Type B pancreatic cell (in vitro differentiated cells): ENCODE measurements around the gene WDR64. TPM values are rescaled to one million over a fixed set of nuclear protein-coding genes. Genes with fewer than 3 reads are reported as not detected.
A peak's percentile ranks its signal among the peaks of the same experiment; 100 is the strongest.
"Not testable (repeated sequence)": the region's sequence is repeated elsewhere in the genome, so short reads cannot be mapped to it uniquely, and the experiment has no call there.

Experiments
- DNase-seq: peaks from one replicate; pipeline ENCODE4 v3.0.0; 2021; ENCODE audit warnings: mixed read lengths; ENCODE audit not compliant: unreplicated experiment; ENCODE audit errors: extremely low spot score
- H3K27ac Mint-ChIP-seq: 2 replicates; pipeline ENCODE4 v1.8.0; 2021; ENCODE audit warnings: mild to moderate bottlenecking, mixed read lengths
- H3K27me3 Mint-ChIP-seq: 2 replicates; pipeline ENCODE4 v1.8.0; 2021; ENCODE audit warnings: mixed read lengths
- H3K36me3 Mint-ChIP-seq: 2 replicates; pipeline ENCODE4 v1.8.0; 2021; ENCODE audit warnings: mixed read lengths
- H3K4me1 Mint-ChIP-seq: one replicate; pipeline ENCODE4 v1.8.0; 2021; ENCODE audit warnings: mixed read lengths; ENCODE audit not compliant: unreplicated experiment
- H3K4me3 Mint-ChIP-seq: 2 replicates; pipeline ENCODE4 v1.8.0; 2021; ENCODE audit warnings: mild to moderate bottlenecking, mixed read lengths
- H3K9me3 Mint-ChIP-seq: 2 replicates; pipeline ENCODE4 v1.8.0; 2021; ENCODE audit warnings: mixed read lengths
- total RNA-seq: library from RNA; stranded (reverse); gene quantifications from 2 replicates; pipeline ENCODE4 v1.2.1, GENCODE V29; 2021; ENCODE audit warnings: low replicate concordance
- TF ChIP-seq, protein P1 (sequence below): fragments of 200-600 bp; sonication (generic); conservative IDR thresholded peaks from 2 replicates; pipeline ENCODE4 v1.5.0; 2021; ENCODE audit warnings: antibody characterized with exemption, mild to moderate bottlenecking

Gene WDR64
- total RNA-seq, 1 donor from 2014 or later: not detected

DNA sequence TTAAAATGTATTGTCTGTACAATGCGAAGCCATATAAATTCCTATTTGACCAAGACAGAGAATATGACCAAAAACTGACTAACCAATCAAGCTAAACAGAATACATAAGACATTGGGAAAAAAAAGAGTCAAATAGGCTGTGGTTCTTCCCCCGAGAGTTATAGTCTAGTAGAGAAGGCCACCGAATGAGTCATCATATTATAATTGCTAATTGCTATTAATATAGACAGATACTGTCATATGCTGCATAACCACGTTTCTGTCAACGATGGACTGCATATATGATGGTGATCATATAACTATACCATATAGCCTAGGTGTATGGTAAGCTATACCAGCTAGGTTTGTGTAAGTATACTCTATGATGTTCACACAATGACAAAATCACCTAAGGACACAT lies 82.5 kb downstream of the WDR64 start:
- no peak for DNase-seq
- TF ChIP-seq, protein P1, sequence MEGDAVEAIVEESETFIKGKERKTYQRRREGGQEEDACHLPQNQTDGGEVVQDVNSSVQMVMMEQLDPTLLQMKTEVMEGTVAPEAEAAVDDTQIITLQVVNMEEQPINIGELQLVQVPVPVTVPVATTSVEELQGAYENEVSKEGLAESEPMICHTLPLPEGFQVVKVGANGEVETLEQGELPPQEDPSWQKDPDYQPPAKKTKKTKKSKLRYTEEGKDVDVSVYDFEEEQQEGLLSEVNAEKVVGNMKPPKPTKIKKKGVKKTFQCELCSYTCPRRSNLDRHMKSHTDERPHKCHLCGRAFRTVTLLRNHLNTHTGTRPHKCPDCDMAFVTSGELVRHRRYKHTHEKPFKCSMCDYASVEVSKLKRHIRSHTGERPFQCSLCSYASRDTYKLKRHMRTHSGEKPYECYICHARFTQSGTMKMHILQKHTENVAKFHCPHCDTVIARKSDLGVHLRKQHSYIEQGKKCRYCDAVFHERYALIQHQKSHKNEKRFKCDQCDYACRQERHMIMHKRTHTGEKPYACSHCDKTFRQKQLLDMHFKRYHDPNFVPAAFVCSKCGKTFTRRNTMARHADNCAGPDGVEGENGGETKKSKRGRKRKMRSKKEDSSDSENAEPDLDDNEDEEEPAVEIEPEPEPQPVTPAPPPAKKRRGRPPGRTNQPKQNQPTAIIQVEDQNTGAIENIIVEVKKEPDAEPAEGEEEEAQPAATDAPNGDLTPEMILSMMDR: no peak
- H3K27ac Mint-ChIP-seq: no peak overlapping the region
- no peaks in the 10 kb centered on the region for H3K4me1 Mint-ChIP-seq
- H3K27me3 Mint-ChIP-seq: peaks cover 18% of the 10 kb centered on the region
- H3K9me3 Mint-ChIP-seq: no peaks in the 10 kb centered on the region
- H3K36me3 Mint-ChIP-seq: no peaks in the 10 kb centered on the region
- H3K4me3 Mint-ChIP-seq: no peak overlapping the region

DNA sequence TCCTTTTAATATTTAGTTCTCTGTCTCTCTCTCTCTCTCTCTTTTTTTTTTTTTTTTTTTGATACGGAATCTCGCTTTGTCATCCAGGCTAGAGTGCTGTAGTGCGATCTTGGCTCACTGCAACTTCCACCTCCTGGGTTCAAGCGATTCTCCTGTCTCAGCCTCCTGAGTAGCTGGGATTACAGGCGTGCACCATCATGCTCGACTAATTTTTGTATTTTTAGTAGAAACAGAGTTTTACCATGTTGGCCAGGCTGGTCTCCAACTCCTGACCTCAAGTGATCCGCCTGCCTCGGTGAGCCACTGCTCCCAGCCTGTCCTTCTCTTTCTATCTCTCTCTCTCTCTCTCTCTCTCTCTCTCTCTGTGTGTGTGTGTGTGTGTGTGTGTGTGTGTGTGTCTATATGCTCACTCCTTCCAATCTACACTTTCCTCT lies 83.4 kb downstream of the WDR64 start:
- H3K27ac Mint-ChIP-seq, DNase-seq, H3K4me3 Mint-ChIP-seq, H3K36me3 Mint-ChIP-seq, H3K4me1 Mint-ChIP-seq, H3K9me3 Mint-ChIP-seq: not testable (repeated sequence)
- H3K27me3 Mint-ChIP-seq: peaks cover 14% of the 10 kb centered on the region

DNA sequence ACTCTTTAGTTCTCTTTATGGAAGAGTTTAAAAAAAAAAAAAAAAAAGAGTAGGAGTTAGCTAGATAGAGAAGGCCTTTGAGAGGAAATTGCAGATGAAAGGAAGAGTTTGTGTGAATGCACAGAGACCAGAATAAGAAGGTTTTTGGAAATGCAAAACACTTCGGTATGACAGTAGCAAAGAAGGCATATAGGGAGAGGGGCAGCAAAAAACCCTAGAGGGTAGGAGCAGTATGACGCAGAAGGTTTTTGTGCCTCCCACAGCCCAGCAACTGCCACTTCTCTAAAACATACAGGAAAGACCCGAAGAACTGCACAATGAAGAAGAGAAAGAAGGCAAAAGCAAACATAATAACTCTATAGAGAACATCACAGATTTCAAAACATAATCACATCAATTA lies 84.3 kb downstream of the WDR64 start:
- H3K27me3 Mint-ChIP-seq: peaks cover 13% of the 10 kb centered on the region
- TF ChIP-seq, protein P1: peak; percentile 29
- no peak overlapping the region for H3K27ac Mint-ChIP-seq
- H3K9me3 Mint-ChIP-seq: no peaks in the 10 kb centered on the region
- DNase-seq: no peak
- H3K4me3 Mint-ChIP-seq: no peak overlapping the region
- H3K36me3 Mint-ChIP-seq: no peaks in the 10 kb centered on the region
- no peaks in the 10 kb centered on the region for H3K4me1 Mint-ChIP-seq

DNA sequence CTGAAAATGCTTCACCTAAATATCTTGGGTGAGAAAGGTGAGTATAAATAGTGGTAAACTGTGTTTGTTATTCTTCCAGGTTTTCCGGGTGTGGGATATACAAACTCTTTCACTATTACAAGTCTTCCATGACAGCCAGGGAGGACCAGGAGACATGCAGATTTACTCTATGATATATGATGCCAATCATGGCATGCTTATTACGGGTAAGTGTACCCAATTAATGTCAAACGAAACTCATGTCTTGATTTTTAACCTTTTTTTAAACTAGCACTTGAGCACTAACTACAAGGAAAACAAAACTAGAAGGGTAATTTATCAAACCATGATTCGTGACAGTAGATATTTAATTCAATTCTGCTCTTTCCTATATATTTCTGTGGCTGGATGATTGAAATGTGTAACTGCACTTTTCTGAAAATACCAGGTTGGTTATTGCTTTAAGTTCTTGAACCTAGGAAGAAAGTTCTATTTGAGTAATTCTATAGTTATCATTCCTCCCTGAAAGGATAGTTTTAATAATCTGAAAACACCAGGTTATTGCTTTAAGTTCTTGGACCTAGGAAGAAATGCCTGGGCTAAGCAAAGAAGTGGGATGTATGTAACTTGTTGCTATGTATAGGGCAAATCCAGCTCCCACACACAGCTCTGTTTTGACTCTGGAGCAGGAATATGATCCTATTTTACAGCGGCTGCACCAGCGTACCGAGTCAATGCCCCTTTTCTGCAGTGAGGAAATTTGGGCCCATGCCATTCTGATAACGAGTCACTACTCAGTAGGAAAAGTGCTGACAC lies 86.4 kb downstream of the WDR64 start:
- TF ChIP-seq, protein P1: no peak
- no peaks in the 10 kb centered on the region for H3K9me3 Mint-ChIP-seq
- DNase-seq: no peak
- peaks cover 9% of the 10 kb centered on the region for H3K27me3 Mint-ChIP-seq
- no peak overlapping the region for H3K4me3 Mint-ChIP-seq
- no peaks in the 10 kb centered on the region for H3K36me3 Mint-ChIP-seq
- H3K4me1 Mint-ChIP-seq: no peaks in the 10 kb centered on the region
- H3K27ac Mint-ChIP-seq: no peak overlapping the region

DNA sequence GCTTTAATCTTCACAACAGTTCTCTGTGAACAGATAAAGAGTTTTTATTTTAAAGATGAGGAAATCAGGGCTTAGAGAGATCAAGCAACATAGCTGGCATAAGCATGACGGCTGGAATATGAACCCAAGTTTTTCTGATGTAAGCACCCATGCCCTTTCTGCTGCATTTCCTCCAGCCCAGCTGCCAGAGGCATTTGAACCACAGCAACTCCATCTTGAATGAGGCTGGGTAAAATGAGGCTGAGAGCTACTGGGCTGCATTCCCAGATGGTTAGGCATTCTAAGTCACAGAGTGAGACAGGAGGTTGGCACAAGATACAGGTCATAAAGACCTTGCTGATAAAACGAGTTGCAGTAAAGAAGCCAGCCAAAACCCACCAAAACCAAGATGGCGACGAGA lies 90.0 kb downstream of the WDR64 start:
- DNase-seq: no peak
- H3K4me1 Mint-ChIP-seq: no peaks in the 10 kb centered on the region
- H3K27ac Mint-ChIP-seq: no peak overlapping the region
- no peak overlapping the region for H3K4me3 Mint-ChIP-seq
- peaks cover 2% of the 10 kb centered on the region for H3K27me3 Mint-ChIP-seq
- H3K36me3 Mint-ChIP-seq: no peaks in the 10 kb centered on the region
- TF ChIP-seq, protein P1: no peak
- H3K9me3 Mint-ChIP-seq: no peaks in the 10 kb centered on the region

DNA sequence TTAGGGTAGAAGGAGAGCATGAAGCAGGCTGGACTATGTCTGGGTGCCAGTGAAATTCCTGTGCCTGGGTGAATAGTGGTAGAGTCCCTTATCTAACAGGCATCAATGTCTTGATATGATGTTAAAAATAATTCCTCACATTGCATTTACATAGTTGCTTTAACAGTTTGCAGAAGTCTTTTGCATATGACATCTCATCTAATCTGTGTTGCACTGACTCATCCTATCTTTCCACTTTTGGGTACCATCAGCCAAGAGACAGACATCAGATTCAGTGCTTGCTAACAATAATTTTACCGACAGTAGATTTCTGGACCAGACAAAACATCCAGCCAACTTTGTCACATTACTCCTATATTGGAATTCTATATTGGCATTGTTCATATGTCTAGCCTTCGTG lies 92.5 kb downstream of the WDR64 start:
- Mint-ChIP-seq H3K9me3 (no peaks in the 10 kb centered on the region), H3K27ac (no peak overlapping the region), H3K4me3 (no peak overlapping the region), H3K4me1 (no peaks in the 10 kb centered on the region), H3K27me3 (no peaks in the 10 kb centered on the region), H3K36me3 (no peaks in the 10 kb centered on the region)
- no peak for DNase-seq
- TF ChIP-seq, protein P1: no peak
